ENCODE data around the gene CKAP2L. TPM values are rescaled to one million over a fixed set of nuclear protein-coding genes. Genes with fewer than 3 reads are reported as not detected.

The CKAP2L gene
- total RNA-seq, 1 donor from 2014 or later, result 0.26 TPM

- Histone ChIP-seq H3K36me3 (ENCODE audit: control insufficient read depth, insufficient read depth, low read length) (no peaks in the 10 kb centered on the region), H3K4me3 (ENCODE audit: low read depth, low read length) (no peak overlapping the region), H3K27me3 (ENCODE audit: control insufficient read depth, insufficient read depth, low read length) (no peaks in the 10 kb centered on the region)
- FAIRE-seq, result no peak
- TF ChIP-seq CTCF (IDR thresholded peaks at IDR 0.05; ENCODE audit: insufficient read depth, low read length, severe bottlenecking), result no peak
- DNase-seq (ENCODE audit: low read depth), result no peak
These were observed 46.9 kb upstream of the CKAP2L start for GRCh38 chr2:112811276-112811831.

DNA sequence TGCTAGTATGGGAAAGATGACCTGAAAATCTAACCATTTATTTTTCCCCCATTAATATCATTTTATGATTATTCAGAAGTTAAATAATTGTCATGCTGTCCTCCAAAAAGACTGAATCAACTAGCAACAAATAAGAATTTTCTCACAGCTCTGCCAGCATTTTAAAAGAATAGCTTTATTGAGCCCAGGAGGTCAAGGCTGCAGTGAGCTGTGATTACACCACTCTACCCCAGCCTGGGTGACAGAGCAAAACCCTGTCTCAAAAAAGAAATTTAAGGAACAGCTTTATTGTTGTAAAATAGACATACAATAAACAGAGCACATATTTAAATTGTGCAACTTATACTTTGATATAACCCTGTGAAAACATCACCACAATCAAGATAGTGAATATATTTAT, 44.7 kb upstream of the CKAP2L start:
- FAIRE-seq, result no peak
- DNase-seq (ENCODE audit: low read depth), result no peak
- no peak for TF ChIP-seq CTCF (IDR thresholded peaks at IDR 0.05; ENCODE audit: insufficient read depth, low read length, severe bottlenecking)
- no peaks in the 10 kb centered on the region for H3K27me3 ChIP-seq (ENCODE audit: control insufficient read depth, insufficient read depth, low read length)
- no peaks in the 10 kb centered on the region for H3K36me3 ChIP-seq (ENCODE audit: control insufficient read depth, insufficient read depth, low read length)
- no peak overlapping the region for H3K4me3 ChIP-seq (ENCODE audit: low read depth, low read length)

DNA sequence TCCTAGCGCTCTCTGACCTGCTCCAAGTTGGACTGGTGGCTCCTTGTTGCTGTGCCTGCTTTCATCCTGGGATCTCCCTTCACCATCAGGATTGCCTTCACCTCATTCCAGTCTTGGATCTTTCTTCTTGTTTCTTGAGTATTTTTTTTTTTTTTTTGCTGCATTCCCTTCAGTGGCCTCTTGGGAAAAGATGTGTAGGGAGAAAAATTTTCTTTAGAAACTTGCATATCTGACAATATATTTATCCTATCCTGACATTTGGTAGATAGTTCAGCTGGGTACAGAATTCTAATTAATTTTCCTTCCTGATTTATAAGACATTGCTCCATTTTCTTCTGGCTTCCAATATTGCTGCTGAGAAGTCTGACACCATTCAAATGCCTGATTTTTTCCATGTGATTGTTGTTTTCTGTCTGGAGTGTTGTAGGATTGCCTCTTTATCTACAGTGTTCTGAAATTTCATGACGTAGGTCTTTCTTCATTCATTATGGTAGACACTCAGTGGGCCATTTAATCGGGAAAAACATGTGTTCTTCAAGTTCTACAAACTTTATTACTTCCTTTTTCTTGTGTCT, 42.9 kb upstream of the CKAP2L start:
- DNase-seq (ENCODE audit: low read depth) (no peak), FAIRE-seq (no peak)
- TF ChIP-seq CTCF (IDR thresholded peaks at IDR 0.05; ENCODE audit: insufficient read depth, low read length, severe bottlenecking), result no peak
- no peaks in the 10 kb centered on the region for H3K36me3 ChIP-seq (ENCODE audit: control insufficient read depth, insufficient read depth, low read length)
- no peaks in the 10 kb centered on the region for H3K27me3 ChIP-seq (ENCODE audit: control insufficient read depth, insufficient read depth, low read length)
- no peak overlapping the region for H3K4me3 ChIP-seq (ENCODE audit: low read depth, low read length)

DNA sequence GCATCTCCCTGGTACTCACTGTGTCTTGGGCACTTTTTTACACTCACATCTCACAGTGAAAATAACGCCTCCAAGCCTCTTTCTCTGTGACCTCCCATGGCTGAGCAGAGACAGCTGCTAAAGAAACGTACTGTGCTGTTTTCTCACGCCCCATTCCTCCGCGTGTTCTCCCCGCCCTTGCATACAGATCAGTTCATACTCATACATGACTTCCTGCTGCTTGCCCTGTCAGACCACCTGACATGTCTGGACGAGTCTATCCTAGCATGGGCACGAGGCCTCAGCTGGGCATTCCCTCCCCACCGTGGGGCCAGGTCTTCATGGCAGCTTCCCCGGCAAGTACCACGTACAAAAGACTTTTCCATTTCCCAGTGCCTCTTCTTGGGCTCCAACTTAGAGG, 41.1 kb upstream of the CKAP2L start:
- Histone ChIP-seq H3K27me3 (ENCODE audit: control insufficient read depth, insufficient read depth, low read length) (no peaks in the 10 kb centered on the region), H3K36me3 (ENCODE audit: control insufficient read depth, insufficient read depth, low read length) (no peaks in the 10 kb centered on the region), H3K4me3 (ENCODE audit: low read depth, low read length) (no peak overlapping the region)
- peak; percentile 40 for FAIRE-seq
- no peak for TF ChIP-seq CTCF (IDR thresholded peaks at IDR 0.05; ENCODE audit: insufficient read depth, low read length, severe bottlenecking)
- DNase-seq (ENCODE audit: low read depth), result peak; percentile 98

GRCh38 chr2:112803691-112804521, 39.5 kb upstream of the CKAP2L start:
- H3K4me3 ChIP-seq (ENCODE audit: low read depth, low read length), result no peak overlapping the region
- TF ChIP-seq CTCF (IDR thresholded peaks at IDR 0.05; ENCODE audit: insufficient read depth, low read length, severe bottlenecking), result no peak
- peak; percentile 100 for DNase-seq (ENCODE audit: low read depth)
- H3K36me3 ChIP-seq (ENCODE audit: control insufficient read depth, insufficient read depth, low read length), result no peaks in the 10 kb centered on the region
- FAIRE-seq, result no peak
- H3K27me3 ChIP-seq (ENCODE audit: control insufficient read depth, insufficient read depth, low read length), result no peaks in the 10 kb centered on the region
